DOHH2 (cell line): ENCODE data around the gene PDHX.

ENCODE experiments used
- EZH2phosphoT487 ChIP-seq: fragments of 200-600 bp; sonication (generic); IDR thresholded peaks from 2 replicates; pipeline ENCODE4 v1.6.1; 2017; ENCODE audit warnings: borderline replicate concordance, mild to moderate bottlenecking, antibody characterized with exemption, low read length, moderate library complexity, mixed read lengths
- TF ChIP-seq, protein P1 (sequence below): fragments of 200-600 bp; sonication (generic); IDR thresholded peaks from one replicate; pipeline ENCODE4 v1.5.1; 2014; ENCODE audit warnings: antibody characterized with exemption, mild to moderate bottlenecking, low read depth, low read length; ENCODE audit not compliant: poor library complexity, severe bottlenecking

DNA sequence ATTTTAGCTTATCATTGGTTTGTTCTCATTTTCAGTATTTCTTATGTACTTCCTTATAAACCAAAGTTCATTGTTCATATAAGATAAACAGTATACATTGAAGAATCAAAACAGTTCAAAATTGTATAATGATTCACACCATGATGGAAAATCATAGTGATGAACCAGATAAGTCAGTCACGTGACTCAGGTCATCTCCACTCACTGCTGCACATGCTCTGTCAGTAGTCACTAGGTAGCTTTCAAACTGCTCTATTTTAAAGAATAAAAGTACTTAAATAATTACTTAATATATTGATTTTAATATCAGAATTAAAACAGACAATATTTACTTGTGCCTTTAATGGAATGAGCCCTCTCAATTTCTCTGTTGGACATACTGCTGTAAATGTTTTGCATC lies 37.5 kb downstream of the PDHX start:
- TF ChIP-seq, protein P1, sequence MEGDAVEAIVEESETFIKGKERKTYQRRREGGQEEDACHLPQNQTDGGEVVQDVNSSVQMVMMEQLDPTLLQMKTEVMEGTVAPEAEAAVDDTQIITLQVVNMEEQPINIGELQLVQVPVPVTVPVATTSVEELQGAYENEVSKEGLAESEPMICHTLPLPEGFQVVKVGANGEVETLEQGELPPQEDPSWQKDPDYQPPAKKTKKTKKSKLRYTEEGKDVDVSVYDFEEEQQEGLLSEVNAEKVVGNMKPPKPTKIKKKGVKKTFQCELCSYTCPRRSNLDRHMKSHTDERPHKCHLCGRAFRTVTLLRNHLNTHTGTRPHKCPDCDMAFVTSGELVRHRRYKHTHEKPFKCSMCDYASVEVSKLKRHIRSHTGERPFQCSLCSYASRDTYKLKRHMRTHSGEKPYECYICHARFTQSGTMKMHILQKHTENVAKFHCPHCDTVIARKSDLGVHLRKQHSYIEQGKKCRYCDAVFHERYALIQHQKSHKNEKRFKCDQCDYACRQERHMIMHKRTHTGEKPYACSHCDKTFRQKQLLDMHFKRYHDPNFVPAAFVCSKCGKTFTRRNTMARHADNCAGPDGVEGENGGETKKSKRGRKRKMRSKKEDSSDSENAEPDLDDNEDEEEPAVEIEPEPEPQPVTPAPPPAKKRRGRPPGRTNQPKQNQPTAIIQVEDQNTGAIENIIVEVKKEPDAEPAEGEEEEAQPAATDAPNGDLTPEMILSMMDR = no peak
- no peak for TF ChIP-seq EZH2phosphoT487
